Sigmoid colon (tissue), 7 donors: ENCODE data around the gene LRRFIP1. TPM values are rescaled to one million over a fixed set of nuclear protein-coding genes. Genes with fewer than 3 reads are reported as not detected.
"Not testable (repeated sequence)": the region's sequence is repeated elsewhere in the genome, so short reads cannot be mapped to it uniquely, and the experiment has no call there.

Experiments
- DNase-seq: peaks from one replicate; pipeline ENCODE4 v3.0.0-alpha.2; 2019
- H3K27ac ChIP-seq, 4 donors: fragments of 200-600 bp; sonication (generic); one replicate each; pipeline ENCODE4 v1.5.1; 2016 to 2019; ENCODE audit warnings: mild to moderate bottlenecking in 1 of 4
- H3K27me3 ChIP-seq, 3 donors: fragments of 200-600 bp; sonication (generic); one replicate each; pipeline ENCODE4 v1.5.1; 2019; ENCODE audit warnings: mild to moderate bottlenecking in 1 of 3
- H3K36me3 ChIP-seq, 4 donors: fragments of 200-600 bp; sonication (generic); one replicate each; pipeline ENCODE4 v1.5.1; 2016 to 2019
- H3K4me1 ChIP-seq, 4 donors: fragments of 200-600 bp; sonication (generic); one replicate each; pipeline ENCODE4 v1.5.1; 2017 to 2019
- H3K4me3 ChIP-seq, 4 donors: fragments of 200-600 bp; sonication (generic); one replicate each; pipeline ENCODE4 v1.5.1; 2017 to 2019; ENCODE audit warnings: mild to moderate bottlenecking in 2 of 4, moderate library complexity in 1 of 4
- H3K9me3 ChIP-seq, 4 donors: fragments of 200-600 bp in 3 of 4; sonication (generic) in 3 of 4; one replicate each; pipeline versions ENCODE4 v1.5.1 to v1.6.1; 2013 to 2019
- CTCF ChIP-seq, 4 experiments: fragments of 450-650 bp in 3 of 4; fragments of 200-600 bp in 1 of 4; IDR thresholded peaks; one replicate each; pipeline ENCODE4 v1.5.1; 2016 to 2019; ENCODE audit warnings: antibody characterized with exemption in 4 of 4, mild to moderate bottlenecking in 3 of 4, moderate library complexity in 2 of 4
- EP300 ChIP-seq, 4 donors: sonication (generic); formaldehyde crosslinking; IDR thresholded peaks; one replicate each; pipeline ENCODE4 v1.6.1; 2017; ENCODE audit warnings: antibody characterized with exemption in 4 of 4
- POLR2A ChIP-seq, 2 donors: fragments of 450-650 bp; IDR thresholded peaks; one replicate each; pipeline ENCODE4 v1.6.1; 2016; ENCODE audit warnings: antibody characterized with exemption in 2 of 2, mild to moderate bottlenecking in 2 of 2, moderate library complexity in 2 of 2
- POLR2AphosphoS5 ChIP-seq, 4 donors: sonication (generic); formaldehyde crosslinking; IDR thresholded peaks; one replicate each; pipeline ENCODE4 v1.6.1; 2017; ENCODE audit warnings: antibody characterized with exemption in 4 of 4
- WGBS, 2 donors: extraction: QIAGEN DNeasy Blood & Tissue Kit; methylation state at CpG; one replicate each; pipeline ENCODE4 v1.1.7; 2013; 5-methylcytosine and 5-hydroxymethylcytosine counted together
- intact Hi-C: fragments of 100-400 bp; cut with DNase I; formaldehyde crosslinking; loops from one replicate; pipeline ENCODE4 v1.15.1; 2023
- polyA plus RNA-seq, 3 donors: library from polyadenylated mRNA; stranded (reverse); fragments of 200-250 nt; gene quantifications; one replicate each; pipeline ENCODE4 v1.2.3, GENCODE V29; 2013
- total RNA-seq, 4 donors: library from RNA; depleted of rRNA; stranded (reverse); fragments of >200 nt; gene quantifications; one replicate each; pipeline ENCODE4 v1.1.0, GENCODE V29; 2016
- donor health status: healthy with polysubstance abuse.
- donor health status: Bipolar disorder and iron deficiency.
- donor health status: healthy.

LRRFIP1 gene
- total and polyA plus RNA-seq, 7 donors: 42.0 to 185 (median 112) TPM

- no peaks in the 10 kb centered on the region for H3K27me3 ChIP-seq
- peaks cover 0 to 5% (median 0%) of the 10 kb centered on the region in 4 donors for H3K36me3 ChIP-seq
- H3K27ac ChIP-seq: peak overlapping the region in 1 of 4 donors; percentile 36
- no peaks in the 10 kb centered on the region for H3K9me3 ChIP-seq
- no peak overlapping the region for H3K4me3 ChIP-seq
- H3K4me1 ChIP-seq: peaks cover 0 to 37% (median 29%) of the 10 kb centered on the region in 4 donors
- peak; percentile 45 for DNase-seq
- intact Hi-C loops: no loop called here
- WGBS, 2 donors: 20 to 73% methylated on average over 18 of the region's 18 CpGs
- TF ChIP-seq POLR2AphosphoS5 (IDR thresholded peaks at IDR 0.05) (no peak), EP300 (IDR thresholded peaks at IDR 0.05) (no peak), POLR2A (IDR thresholded peaks at IDR 0.05) (no peak), CTCF (IDR thresholded peaks at IDR 0.05) (no peak)
Observed at GRCh38 chr2:237682856-237683670, 55.7 kb downstream of the LRRFIP1 start.

- DNase-seq: peak; percentile 40
- TF ChIP-seq POLR2AphosphoS5 (IDR thresholded peaks at IDR 0.05) (no peak), CTCF (IDR thresholded peaks at IDR 0.05) (peak in 1 of 4 experiments; percentile 20)
- H3K9me3 ChIP-seq: no peaks in the 10 kb centered on the region
- H3K36me3 ChIP-seq: peaks cover 0 to 5% (median 0%) of the 10 kb centered on the region in 4 donors
- 73 to 83% methylated on average over 5 of the region's 5 CpGs for WGBS, 2 donors
- no peaks in the 10 kb centered on the region for H3K27me3 ChIP-seq
- H3K27ac ChIP-seq: no peak overlapping the region
- H3K4me1 ChIP-seq: peaks cover 0 to 52% (median 46%) of the 10 kb centered on the region in 4 donors
- intact Hi-C loops: no loop called here
- H3K4me3 ChIP-seq: no peak overlapping the region
Observed at GRCh38 chr2:237685408-237685807, 58.0 kb downstream of the LRRFIP1 start.

- Histone ChIP-seq H3K27me3 (no peaks in the 10 kb centered on the region), H3K4me3 (no peak overlapping the region), H3K36me3 (peaks cover 0 to 5% (median 0%) of the 10 kb centered on the region in 4 donors), H3K4me1 (peaks cover 0 to 54% (median 46%) of the 10 kb centered on the region in 4 donors), H3K27ac (peak overlapping the region; percentile 92 to 99 (median 96)), H3K9me3 (no peaks in the 10 kb centered on the region)
- WGBS, 2 donors: 84 to 85% methylated on average over 11 of the region's 11 CpGs
- DNase-seq: peak; percentile 70
- TF ChIP-seq POLR2A (IDR thresholded peaks at IDR 0.05) (no peak), POLR2AphosphoS5 (IDR thresholded peaks at IDR 0.05) (peak in 1 of 4 donors; percentile 12)
- intact Hi-C loops: no loop called here
Observed at GRCh38 chr2:237686659-237687136, 59.3 kb downstream of the LRRFIP1 start.

GRCh38 chr2:237688081-237688480 is 60.7 kb downstream of the LRRFIP1 start:
- TF ChIP-seq CTCF (IDR thresholded peaks at IDR 0.05) (no peak), EP300 (IDR thresholded peaks at IDR 0.05) (no peak)
- intact Hi-C loops: no loop called here
- peak; percentile 51 for DNase-seq
- no peaks in the 10 kb centered on the region for H3K36me3 ChIP-seq
- H3K27ac ChIP-seq: peak overlapping the region; percentile 92 to 99 (median 96)
- no peaks in the 10 kb centered on the region for H3K27me3 ChIP-seq
- H3K9me3 ChIP-seq: no peaks in the 10 kb centered on the region
- H3K4me3 ChIP-seq: no peak overlapping the region
- peaks cover 0 to 51% (median 46%) of the 10 kb centered on the region in 4 donors for H3K4me1 ChIP-seq
- WGBS, 2 donors: 14 to 51% methylated on average over 1 of the region's 1 CpG

- peak overlapping the region; percentile 92 to 99 (median 96) for H3K27ac ChIP-seq
- 86 to 94% methylated on average over 6 of the region's 6 CpGs for WGBS, 2 donors
- H3K4me1 ChIP-seq: peaks cover 0 to 56% (median 48%) of the 10 kb centered on the region in 4 donors
- intact Hi-C loops, H3K27me3 ChIP-seq, H3K4me3 ChIP-seq, H3K36me3 ChIP-seq, H3K9me3 ChIP-seq: not testable (repeated sequence)
- DNase-seq: peak; percentile 65
Observed at GRCh38 chr2:237688541-237688940, 61.2 kb downstream of the LRRFIP1 start.
